HG02588 (cell line): ENCODE measurements around the gene PRKN.

Source experiments
- ATAC-seq: cut with Tn5 transposase; IDR thresholded peaks from one replicate; pipeline ENCODE4 v1.9.1; 2021; ENCODE audit warnings: mild to moderate bottlenecking, moderate library complexity; ENCODE audit not compliant: unreplicated experiment

PRKN gene

GRCh38 chr6:162727322-162728182 lies at the start of gene PRKN, which contains the start of gene PACRG:
PRKN (minus strand) TSS chr6:162727766.
PACRG (plus strand) TSS chr6:162727974.
- ATAC-seq = peak; percentile 97

- no peak for ATAC-seq
Observed at GRCh38 chr6:162777091-162777490, 49.5 kb upstream of the PRKN start.

- ATAC-seq = no peak
Observed at GRCh38 chr6:162773996-162774395, 46.4 kb upstream of the PRKN start.

GRCh38 chr6:162772466-162772865 lies 44.9 kb upstream of the PRKN start:
- no peak for ATAC-seq

GRCh38 chr6:162770955-162771354 lies 43.4 kb upstream of the PRKN start:
- ATAC-seq = no peak

GRCh38 chr6:162770136-162770535 lies 42.6 kb upstream of the PRKN start:
- no peak for ATAC-seq

- ATAC-seq = no peak
Observed at GRCh38 chr6:162753775-162754174, 26.2 kb upstream of the PRKN start.

GRCh38 chr6:162751211-162751859 lies 23.8 kb upstream of the PRKN start:
- no peak for ATAC-seq

- ATAC-seq = no peak
Observed at GRCh38 chr6:162750776-162751175, 23.2 kb upstream of the PRKN start.

- no peak for ATAC-seq
Observed at GRCh38 chr6:162736961-162737360, 9.4 kb upstream of the PRKN start.

GRCh38 chr6:162733489-162733888 lies 5.9 kb upstream of the PRKN start:
- no peak for ATAC-seq

- no peak for ATAC-seq
Observed at GRCh38 chr6:162730502-162730901, 2.9 kb upstream of the PRKN start.

GRCh38 chr6:162728706-162729105 lies 1.1 kb upstream of the PRKN start:
- ATAC-seq = no peak

- no peak for ATAC-seq
Observed at GRCh38 chr6:162728197-162728596, 631 bp upstream of the PRKN start.

- peak; percentile 2 for ATAC-seq
Observed at GRCh38 chr6:162726947-162727321, 632 bp downstream of the PRKN start.

- no peak for ATAC-seq
Observed at GRCh38 chr6:162722633-162723032, 4.9 kb downstream of the PRKN start.

GRCh38 chr6:162722226-162722625 lies 5.3 kb downstream of the PRKN start:
- no peak for ATAC-seq

GRCh38 chr6:162721404-162721687 lies 6.2 kb downstream of the PRKN start:
- ATAC-seq = no peak

- ATAC-seq = no peak
Observed at GRCh38 chr6:162719528-162719927, 8.0 kb downstream of the PRKN start.

GRCh38 chr6:162715601-162716000 lies 12.0 kb downstream of the PRKN start:
- ATAC-seq = no peak

- ATAC-seq = no peak
Observed at GRCh38 chr6:162713974-162714780, 13.4 kb downstream of the PRKN start.

- ATAC-seq = no peak
Observed at GRCh38 chr6:162712694-162713093, 14.9 kb downstream of the PRKN start.
